Measurements from ENCODE around the gene SEL1L3. TPM values are rescaled to one million over a fixed set of nuclear protein-coding genes. Genes with fewer than 3 reads are reported as not detected.

Gene SEL1L3
- total RNA-seq, 1 experiment from 2014 or later = 48.3 TPM

DNA sequence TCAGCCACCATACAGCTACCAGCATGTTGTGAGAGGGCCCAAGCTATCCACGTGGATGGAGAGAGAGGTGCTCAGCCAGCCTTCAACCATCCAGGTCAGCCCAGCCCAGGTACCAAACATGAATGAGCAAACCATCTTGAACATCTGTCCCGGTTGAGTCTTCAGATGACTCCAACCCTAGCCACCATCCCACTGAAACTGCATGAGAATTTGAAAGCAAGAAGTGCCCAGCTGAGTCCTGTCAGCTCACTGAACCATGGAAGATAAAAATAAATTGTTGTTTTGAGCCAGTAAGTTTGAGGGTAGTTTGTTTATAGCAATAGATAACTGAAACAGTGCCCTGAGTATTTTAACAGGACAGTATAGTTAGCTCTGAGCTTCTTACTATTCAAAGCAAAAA lies 7.3 kb upstream of the SEL1L3 start:
- no peak overlapping the region for H3K14ac ChIP-seq (ENCODE audit: insufficient read depth, low read length)
- no peaks in the 10 kb centered on the region for H3K9me3 ChIP-seq (ENCODE audit: control insufficient read depth, low read depth, low read length)
- peaks cover 5 to 6% of the 10 kb centered on the region in 2 experiments for H3K4me1 Mint-ChIP-seq
- no peak overlapping the region for H2BK20ac ChIP-seq (ENCODE audit: low read depth, low read length, poor library complexity, severe bottlenecking)
- no peak overlapping the region for H3K4me2 ChIP-seq (ENCODE audit: insufficient read depth, insufficient read length, low read length)
- H2BK5ac ChIP-seq (ENCODE audit: insufficient read length, low read length) = no peak overlapping the region
- no peaks in the 10 kb centered on the region for H3K4me1 ChIP-seq (ENCODE audit: insufficient read depth, low read length)
- H2BK120ac ChIP-seq (ENCODE audit: low read depth, low read length, poor library complexity, severe bottlenecking) = no peak overlapping the region
- H4K91ac ChIP-seq (ENCODE audit: insufficient read length, low read depth, low read length) = no peak overlapping the region
- no peak overlapping the region for H2BK12ac ChIP-seq (ENCODE audit: insufficient read length, low read depth, low read length)
- no peaks in the 10 kb centered on the region for H4K20me1 ChIP-seq (ENCODE audit: control insufficient read depth, insufficient read depth, insufficient read length)
- TF ChIP-seq, protein P1, sequence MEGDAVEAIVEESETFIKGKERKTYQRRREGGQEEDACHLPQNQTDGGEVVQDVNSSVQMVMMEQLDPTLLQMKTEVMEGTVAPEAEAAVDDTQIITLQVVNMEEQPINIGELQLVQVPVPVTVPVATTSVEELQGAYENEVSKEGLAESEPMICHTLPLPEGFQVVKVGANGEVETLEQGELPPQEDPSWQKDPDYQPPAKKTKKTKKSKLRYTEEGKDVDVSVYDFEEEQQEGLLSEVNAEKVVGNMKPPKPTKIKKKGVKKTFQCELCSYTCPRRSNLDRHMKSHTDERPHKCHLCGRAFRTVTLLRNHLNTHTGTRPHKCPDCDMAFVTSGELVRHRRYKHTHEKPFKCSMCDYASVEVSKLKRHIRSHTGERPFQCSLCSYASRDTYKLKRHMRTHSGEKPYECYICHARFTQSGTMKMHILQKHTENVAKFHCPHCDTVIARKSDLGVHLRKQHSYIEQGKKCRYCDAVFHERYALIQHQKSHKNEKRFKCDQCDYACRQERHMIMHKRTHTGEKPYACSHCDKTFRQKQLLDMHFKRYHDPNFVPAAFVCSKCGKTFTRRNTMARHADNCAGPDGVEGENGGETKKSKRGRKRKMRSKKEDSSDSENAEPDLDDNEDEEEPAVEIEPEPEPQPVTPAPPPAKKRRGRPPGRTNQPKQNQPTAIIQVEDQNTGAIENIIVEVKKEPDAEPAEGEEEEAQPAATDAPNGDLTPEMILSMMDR (conservative IDR thresholded peaks at IDR 0.05) = no peak
- H3K79me1 ChIP-seq (ENCODE audit: insufficient read depth, low read depth, low read length, poor library complexity, severe bottlenecking) = no peaks in the 10 kb centered on the region
- no peak overlapping the region for H4K5ac ChIP-seq (ENCODE audit: insufficient read length, low read depth, low read length)
- no peak for DNase-seq
- H3K18ac ChIP-seq (ENCODE audit: insufficient read length, low read depth, low read length) = no peak overlapping the region
- no peak overlapping the region for H4K8ac ChIP-seq (replicated peaks; ENCODE audit: insufficient read length, low read depth, low read length)
- H2BK15ac ChIP-seq (ENCODE audit: low read depth, low read length) = no peak overlapping the region
- H2AK5ac ChIP-seq (ENCODE audit: insufficient read length, low read length) = no peak overlapping the region
- no peak overlapping the region for H3K27ac ChIP-seq (ENCODE audit: insufficient read length, low read depth, low read length)
- no peaks in the 10 kb centered on the region for H3K9me3 Mint-ChIP-seq
- H3K23ac ChIP-seq (ENCODE audit: insufficient read length, low read depth, low read length) = no peak overlapping the region
- H3K9ac ChIP-seq (ENCODE audit: extremely low read depth, insufficient read length, low read length) = no peak overlapping the region
- no peak overlapping the region for H3K4ac ChIP-seq (ENCODE audit: low read depth, low read length)
- no peak overlapping the region for H3K27ac Mint-ChIP-seq
- no peaks in the 10 kb centered on the region for H3K27me3 ChIP-seq (ENCODE audit: insufficient read depth, low read length)
- H3K23me2 ChIP-seq (ENCODE audit: insufficient read length, low read depth, low read length, poor library complexity, severe bottlenecking) = no peaks in the 10 kb centered on the region
- no peaks in the 10 kb centered on the region for H3K79me2 ChIP-seq (ENCODE audit: insufficient read depth, low read length)
- no CpG with 5 or more reads among the region's 2 CpGs for WGBS (ENCODE audit: extremely low coverage, insufficient read length, low lambda C conversion rate)
- H3K4me3 Mint-ChIP-seq = no peak overlapping the region
- no peaks in the 10 kb centered on the region for H3K36me3 Mint-ChIP-seq (ENCODE audit: insufficient read depth in 1 of 3, low read depth in 3 of 3)
- H2AFZ ChIP-seq (ENCODE audit: low read length) = no peak overlapping the region
- H3K27me3 Mint-ChIP-seq (ENCODE audit: low read depth) = peaks cover 6% of the 10 kb centered on the region
- no peak overlapping the region for H3K56ac ChIP-seq (ENCODE audit: insufficient read length, low read depth, low read length)
- no peak overlapping the region for H3T11ph ChIP-seq (ENCODE audit: low read length)

Data from H9 (cell line).